MG63 (cell line): ENCODE results near the gene AGBL5. TPM values are rescaled to one million over a fixed set of nuclear protein-coding genes. Genes with fewer than 3 reads are reported as not detected.
A peak's percentile ranks its signal among the peaks of the same experiment; 100 is the strongest.

Experiments used
- DNase-seq: peaks from one replicate; pipeline ENCODE4 v3.0.0-alpha.2; 2020
- H3K27me3 ChIP-seq: fragments of 250-450 bp; sonication (Bioruptor Pico); 2 replicates; pipeline ENCODE4 v1.5.1; 2020; ENCODE audit warnings: mild to moderate bottlenecking, moderate library complexity
- H3K36me3 ChIP-seq: fragments of 250-450 bp; sonication (Bioruptor Pico); 2 replicates; pipeline ENCODE4 v1.5.1; 2020; ENCODE audit warnings: mild to moderate bottlenecking, moderate library complexity
- H3K4me3 ChIP-seq: fragments of 250-450 bp; sonication (Bioruptor Pico); 2 replicates; pipeline ENCODE4 v1.5.1; 2020; ENCODE audit warnings: mild to moderate bottlenecking, moderate library complexity
- H3K9me3 ChIP-seq: fragments of 250-450 bp; sonication (Bioruptor Pico); 2 replicates; pipeline ENCODE4 v1.5.1; 2020; ENCODE audit warnings: mild to moderate bottlenecking, moderate library complexity
- total RNA-seq: library from RNA; depleted of rRNA; stranded (reverse); fragments of >200 nt; shearing (Covaris generic); gene quantifications from 2 replicates; pipeline ENCODE4 v1.2.3, GENCODE V29; 2014; ENCODE audit warnings: low replicate concordance

The AGBL5 gene
- total RNA-seq, 1 experiment from 2014 or later: 26.0 TPM

DNA sequence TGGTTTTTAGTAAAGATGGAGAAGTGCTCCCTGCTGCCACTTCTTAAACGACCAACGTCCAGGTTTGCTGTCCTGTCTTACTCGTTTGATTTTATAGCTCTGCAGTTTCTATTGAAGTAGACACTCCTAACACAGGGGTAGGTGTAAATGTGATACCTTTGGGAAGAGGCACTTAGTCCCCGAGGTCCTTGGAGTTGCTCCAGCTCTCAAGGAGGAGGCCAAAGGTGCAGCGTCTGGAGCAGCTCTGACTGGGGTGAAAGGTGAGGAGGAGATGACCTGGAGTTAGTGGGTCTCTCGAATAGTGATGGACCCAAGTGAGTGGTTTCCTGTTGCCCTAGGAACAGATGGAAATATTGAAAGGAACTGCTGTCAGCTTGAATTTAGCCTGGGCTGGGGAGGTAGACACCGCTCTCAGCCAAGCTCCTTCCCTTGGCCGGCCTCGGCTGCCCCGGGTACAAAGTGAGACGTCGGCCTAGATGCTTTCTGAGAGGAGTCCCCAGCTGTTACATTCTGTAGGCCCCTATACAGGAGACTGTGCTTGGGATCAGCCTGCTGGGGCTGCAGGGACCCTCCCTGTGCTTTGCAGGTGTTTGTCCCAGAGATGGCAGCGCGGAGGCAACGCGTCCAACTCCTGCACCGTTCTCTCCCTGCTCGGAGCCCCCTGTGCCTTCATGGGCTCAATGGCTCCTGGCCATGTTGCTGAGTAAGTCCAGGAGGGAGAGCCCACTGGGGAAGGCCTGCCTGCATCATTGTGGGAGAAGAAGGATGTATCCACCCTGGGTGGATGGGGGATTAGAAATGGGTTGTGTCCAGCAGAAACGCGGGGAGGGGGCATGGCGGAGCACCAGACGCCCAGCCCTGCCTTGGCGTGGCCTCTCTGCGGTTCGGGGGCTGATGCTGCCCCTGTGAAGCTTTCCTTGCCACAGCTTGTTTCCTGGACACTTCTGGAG lies 40.6 kb downstream of the AGBL5 start:
- H3K4me3 ChIP-seq: no peak overlapping the region
- no peaks in the 10 kb centered on the region for H3K36me3 ChIP-seq
- no peak for DNase-seq
- H3K9me3 ChIP-seq: no peaks in the 10 kb centered on the region
- H3K27me3 ChIP-seq: no peaks in the 10 kb centered on the region

GRCh38 chr2:27092696-27093429 lies 41.4 kb downstream of the AGBL5 start:
- Histone ChIP-seq H3K9me3 (no peaks in the 10 kb centered on the region), H3K4me3 (no peak overlapping the region), H3K27me3 (no peaks in the 10 kb centered on the region), H3K36me3 (no peaks in the 10 kb centered on the region)
- DNase-seq: no peak

- no peak for DNase-seq
- Histone ChIP-seq H3K4me3 (no peak overlapping the region), H3K9me3 (no peaks in the 10 kb centered on the region), H3K36me3 (no peaks in the 10 kb centered on the region), H3K27me3 (no peaks in the 10 kb centered on the region)
Observed at GRCh38 chr2:27093430-27094352, 42.2 kb downstream of the AGBL5 start.

GRCh38 chr2:27094353-27094984 lies 43.0 kb downstream of the AGBL5 start:
- DNase-seq: no peak
- no peaks in the 10 kb centered on the region for H3K9me3 ChIP-seq
- H3K27me3 ChIP-seq: no peaks in the 10 kb centered on the region
- H3K4me3 ChIP-seq: no peak overlapping the region
- no peaks in the 10 kb centered on the region for H3K36me3 ChIP-seq

- DNase-seq: no peak
- H3K36me3 ChIP-seq: no peaks in the 10 kb centered on the region
Observed at GRCh38 chr2:27095427-27095744, 43.9 kb downstream of the AGBL5 start.

GRCh38 chr2:27095745-27096651 lies 44.5 kb downstream of the AGBL5 start:
- no peaks in the 10 kb centered on the region for H3K36me3 ChIP-seq
- peak; percentile 39 for DNase-seq
- H3K27me3 ChIP-seq: no peaks in the 10 kb centered on the region
- no peak overlapping the region for H3K4me3 ChIP-seq
- no peaks in the 10 kb centered on the region for H3K9me3 ChIP-seq

More at GRCh38 chr2:27095427-27095744, 43.9 kb downstream of the AGBL5 start:
- Histone ChIP-seq H3K9me3 (no peaks in the 10 kb centered on the region), H3K27me3 (no peaks in the 10 kb centered on the region), H3K4me3 (no peak overlapping the region)

GRCh38 chr2:27096748-27097297 lies 45.4 kb downstream of the AGBL5 start:
- Histone ChIP-seq H3K27me3 (no peaks in the 10 kb centered on the region), H3K9me3 (no peaks in the 10 kb centered on the region), H3K4me3 (no peak overlapping the region), H3K36me3 (no peaks in the 10 kb centered on the region)
- no peak for DNase-seq

DNA sequence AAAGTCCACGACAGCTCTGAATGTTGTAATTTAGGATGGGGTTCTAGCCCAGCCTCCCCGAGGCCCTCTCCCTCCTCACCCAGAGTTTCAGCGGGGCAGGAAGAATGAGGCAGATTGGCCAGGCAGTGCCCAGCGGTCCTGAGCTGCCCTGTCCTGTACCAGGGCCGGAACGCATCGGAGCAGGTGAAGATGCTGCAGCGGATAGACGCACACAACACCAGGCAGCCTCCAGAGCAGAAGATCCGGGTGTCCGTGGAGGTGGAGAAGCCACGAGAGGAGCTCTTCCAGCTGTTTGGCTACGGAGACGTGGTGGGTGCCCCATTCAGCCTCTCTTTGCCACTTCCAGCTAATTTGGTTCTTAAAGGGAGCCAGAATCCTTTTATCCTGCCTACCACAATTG lies 45.9 kb downstream of the AGBL5 start:
- DNase-seq: no peak
- no peaks in the 10 kb centered on the region for H3K27me3 ChIP-seq

DNA sequence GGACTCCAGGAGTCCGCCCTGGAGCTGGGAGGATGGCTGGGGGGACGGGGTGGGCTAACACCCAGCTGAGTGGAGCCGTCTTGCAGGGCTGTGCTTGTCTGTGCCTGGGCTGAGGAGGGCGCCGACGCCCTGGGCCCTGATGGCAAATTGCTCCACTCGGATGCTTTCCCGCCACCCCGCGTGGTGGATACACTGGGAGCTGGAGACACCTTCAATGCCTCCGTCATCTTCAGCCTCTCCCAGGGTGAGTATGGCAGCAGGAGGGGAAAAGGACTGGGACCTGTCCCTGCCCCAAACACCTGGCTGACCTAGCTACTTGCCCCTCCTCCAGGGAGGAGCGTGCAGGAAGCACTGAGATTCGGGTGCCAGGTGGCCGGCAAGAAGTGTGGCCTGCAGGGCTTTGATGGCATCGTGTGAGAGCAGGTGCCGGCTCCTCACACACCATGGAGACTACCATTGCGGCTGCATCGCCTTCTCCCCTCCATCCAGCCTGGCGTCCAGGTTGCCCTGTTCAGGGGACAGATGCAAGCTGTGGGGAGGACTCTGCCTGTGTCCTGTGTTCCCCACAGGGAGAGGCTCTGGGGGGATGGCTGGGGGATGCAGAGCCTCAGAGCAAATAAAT lies 48.0 kb downstream of the AGBL5 start:
- Histone ChIP-seq H3K36me3 (no peaks in the 10 kb centered on the region), H3K4me3 (no peak overlapping the region), H3K27me3 (no peaks in the 10 kb centered on the region), H3K9me3 (no peaks in the 10 kb centered on the region)
- DNase-seq: no peak

More for the DNA sequence above, 45.9 kb downstream of the AGBL5 start:
- H3K36me3 ChIP-seq: no peaks in the 10 kb centered on the region
- H3K9me3 ChIP-seq: no peaks in the 10 kb centered on the region
- no peak overlapping the region for H3K4me3 ChIP-seq

- DNase-seq: no peak
- H3K9me3 ChIP-seq: no peaks in the 10 kb centered on the region
- H3K27me3 ChIP-seq: no peaks in the 10 kb centered on the region
- no peaks in the 10 kb centered on the region for H3K36me3 ChIP-seq
- H3K4me3 ChIP-seq: no peak overlapping the region
Observed at GRCh38 chr2:27100036-27100435, 48.6 kb downstream of the AGBL5 start.

- no peaks in the 10 kb centered on the region for H3K27me3 ChIP-seq
- H3K9me3 ChIP-seq: no peaks in the 10 kb centered on the region
- H3K36me3 ChIP-seq: no peaks in the 10 kb centered on the region
- no peak for DNase-seq
- H3K4me3 ChIP-seq: no peak overlapping the region
Observed at GRCh38 chr2:27102329-27102728, 50.9 kb downstream of the AGBL5 start.

DNA sequence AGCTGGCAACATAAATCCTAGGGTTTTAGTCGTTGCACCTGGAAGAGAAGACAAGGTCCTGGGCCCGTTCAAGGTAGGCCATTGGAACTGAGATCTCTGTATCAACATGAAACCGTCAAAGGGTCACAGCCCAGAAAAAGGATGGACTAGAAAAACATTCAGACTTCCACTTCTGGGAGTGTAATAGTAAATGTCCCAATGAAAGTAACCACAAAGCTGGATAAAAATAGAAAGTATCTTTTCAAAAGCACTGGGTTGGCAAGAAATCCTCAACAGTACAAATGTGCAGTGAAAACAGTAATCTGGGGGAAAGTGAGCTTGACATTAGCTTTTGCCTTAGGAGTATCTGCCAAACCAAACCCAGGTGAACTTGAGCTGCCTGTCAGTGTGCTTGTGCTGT lies 54.5 kb downstream of the AGBL5 start:
- no peak for DNase-seq
- Histone ChIP-seq H3K27me3 (no peaks in the 10 kb centered on the region), H3K36me3 (no peaks in the 10 kb centered on the region), H3K4me3 (no peak overlapping the region), H3K9me3 (no peaks in the 10 kb centered on the region)

DNA sequence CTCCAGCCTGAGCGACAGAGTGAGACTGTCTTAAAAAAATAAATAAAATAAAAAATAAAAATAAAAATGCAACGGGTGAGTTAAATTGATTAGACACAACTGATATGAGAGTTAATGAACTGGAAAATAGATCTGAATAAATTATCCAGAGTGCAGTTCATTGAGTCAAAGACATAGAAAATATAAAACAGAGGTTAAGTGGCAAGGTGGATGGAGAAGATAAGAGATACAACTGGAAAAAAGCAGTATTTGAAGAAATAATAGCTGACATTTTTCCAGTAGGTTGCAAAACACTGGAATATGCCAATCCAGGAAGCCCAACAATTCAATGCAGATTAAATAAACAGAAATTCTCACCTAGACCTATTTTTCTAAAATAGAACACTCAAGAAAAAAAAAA lies 56.8 kb downstream of the AGBL5 start:
- Histone ChIP-seq H3K4me3 (no peak overlapping the region), H3K27me3 (no peaks in the 10 kb centered on the region), H3K36me3 (no peaks in the 10 kb centered on the region), H3K9me3 (no peaks in the 10 kb centered on the region)
- DNase-seq: no peak

DNA sequence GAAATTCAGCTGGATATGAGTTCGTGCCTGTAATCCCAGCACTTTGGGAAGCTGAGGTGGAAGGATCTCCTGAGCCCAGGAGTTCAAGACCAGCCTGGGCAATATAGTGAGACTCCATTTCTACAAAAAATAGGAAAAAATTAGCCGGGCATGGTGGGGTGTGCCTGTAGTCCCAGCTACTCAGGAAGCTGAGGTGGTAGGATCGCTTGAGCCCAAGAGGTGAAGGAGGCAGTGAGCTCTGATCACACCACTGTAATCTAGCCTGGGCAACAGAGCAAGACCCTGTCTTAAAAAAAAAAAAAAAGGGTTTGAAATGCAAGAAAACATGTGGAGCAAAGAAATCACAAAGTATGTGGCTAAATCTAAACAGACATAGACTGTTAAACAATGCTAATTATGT lies 57.6 kb downstream of the AGBL5 start:
- no peaks in the 10 kb centered on the region for H3K36me3 ChIP-seq
- H3K4me3 ChIP-seq: no peak overlapping the region
- H3K27me3 ChIP-seq: no peaks in the 10 kb centered on the region
- no peaks in the 10 kb centered on the region for H3K9me3 ChIP-seq
- DNase-seq: no peak
